HG02973 (cell line): ENCODE results near the gene MAPK4.
"Not testable (repeated sequence)": the region's sequence is repeated elsewhere in the genome, so short reads cannot be mapped to it uniquely, and the experiment has no call there.

ENCODE experiments used
- ATAC-seq: cut with Tn5 transposase; IDR thresholded peaks from one replicate; pipeline ENCODE4 v1.9.1; 2021; ENCODE audit warnings: moderate library complexity; ENCODE audit not compliant: unreplicated experiment

The MAPK4 gene

GRCh38 chr18:50679056-50679455, 119.2 kb downstream of the MAPK4 start:
- no peak for ATAC-seq

DNA sequence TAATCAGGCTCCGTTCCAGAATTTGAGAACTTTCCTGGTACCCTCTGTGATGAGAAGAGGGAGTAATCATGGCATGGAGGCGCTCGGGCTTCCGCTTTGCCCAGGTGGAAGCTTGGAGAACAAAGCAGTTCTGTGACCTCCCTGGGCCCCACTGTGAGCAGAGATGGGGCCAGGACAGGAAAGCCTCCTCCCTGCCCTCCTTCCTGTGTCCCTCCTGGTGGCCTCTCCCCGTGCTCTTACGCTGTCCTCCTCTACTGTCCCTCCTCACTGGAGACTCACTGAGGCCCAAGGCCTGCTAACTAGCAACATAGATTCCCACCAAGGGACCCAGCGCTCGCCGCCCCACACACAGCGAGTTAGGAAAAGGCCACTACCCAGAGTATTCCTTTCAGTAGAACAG, 119.8 kb downstream of the MAPK4 start:
- no peak for ATAC-seq

- no peak for ATAC-seq
Observed at GRCh38 chr18:50680966-50681365, 121.1 kb downstream of the MAPK4 start.

DNA sequence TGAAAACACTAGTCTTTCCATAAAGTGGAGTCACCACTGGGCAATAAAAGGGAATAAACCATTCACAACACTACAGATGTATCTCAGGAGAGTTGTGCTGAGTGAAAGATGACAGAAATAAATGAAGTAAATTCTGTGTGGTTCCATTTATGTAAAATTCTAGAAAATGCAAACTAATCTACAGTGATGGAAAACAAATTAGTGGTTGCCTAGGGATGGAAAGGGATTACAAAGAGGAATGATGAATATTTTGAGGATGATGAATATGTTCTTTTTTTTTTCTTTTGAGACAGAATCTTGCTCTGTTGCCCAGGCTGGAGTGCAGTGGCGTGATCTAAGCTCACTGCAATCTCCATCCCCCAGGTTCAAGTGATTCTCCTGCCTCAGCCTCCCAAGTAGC, 123.0 kb downstream of the MAPK4 start:
- ATAC-seq = no peak

- no peak for ATAC-seq
Observed at GRCh38 chr18:50686409-50686808, 126.5 kb downstream of the MAPK4 start.

DNA sequence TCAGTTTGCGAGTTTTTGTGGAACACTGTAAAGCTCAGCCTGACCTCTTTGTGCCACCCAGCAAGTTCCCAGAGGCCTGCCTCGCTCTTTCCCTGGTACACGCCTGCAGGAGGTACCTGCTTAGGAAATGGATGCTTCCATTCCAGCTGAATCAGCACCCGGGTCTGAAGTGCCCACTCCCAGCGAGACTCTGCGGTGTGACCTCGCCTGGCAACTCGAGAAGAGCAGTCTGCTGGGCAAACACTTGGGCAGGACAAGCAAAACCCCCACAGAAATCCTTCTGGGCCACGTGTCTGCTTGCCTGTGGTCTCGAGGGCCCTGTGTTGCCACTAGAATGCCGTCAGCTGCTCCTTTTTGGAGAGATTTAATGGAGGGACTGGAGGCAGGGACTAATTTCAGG, 127.6 kb downstream of the MAPK4 start:
- ATAC-seq = no peak

DNA sequence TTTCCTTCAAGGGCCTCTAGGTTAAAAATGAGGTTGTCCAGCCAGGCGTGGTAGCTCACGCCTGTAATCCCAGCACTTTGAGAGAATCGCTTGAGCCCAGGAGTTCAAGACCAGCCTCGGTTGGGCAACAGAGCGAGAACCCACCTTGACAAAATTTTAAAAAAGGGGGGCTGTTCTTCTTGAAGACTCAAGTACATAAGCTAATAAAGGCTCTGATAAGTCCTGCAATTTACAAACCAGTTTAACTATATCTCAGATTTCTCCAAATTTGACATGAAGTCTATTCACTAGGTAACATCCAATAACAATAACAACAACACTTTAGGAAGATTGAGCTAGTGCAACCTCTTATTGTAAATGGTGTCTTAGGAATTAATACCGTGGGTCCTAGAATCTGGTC, 129.7 kb downstream of the MAPK4 start:
- no peak for ATAC-seq

- no peak for ATAC-seq
Observed at GRCh38 chr18:50694147-50694546, 134.3 kb downstream of the MAPK4 start.

DNA sequence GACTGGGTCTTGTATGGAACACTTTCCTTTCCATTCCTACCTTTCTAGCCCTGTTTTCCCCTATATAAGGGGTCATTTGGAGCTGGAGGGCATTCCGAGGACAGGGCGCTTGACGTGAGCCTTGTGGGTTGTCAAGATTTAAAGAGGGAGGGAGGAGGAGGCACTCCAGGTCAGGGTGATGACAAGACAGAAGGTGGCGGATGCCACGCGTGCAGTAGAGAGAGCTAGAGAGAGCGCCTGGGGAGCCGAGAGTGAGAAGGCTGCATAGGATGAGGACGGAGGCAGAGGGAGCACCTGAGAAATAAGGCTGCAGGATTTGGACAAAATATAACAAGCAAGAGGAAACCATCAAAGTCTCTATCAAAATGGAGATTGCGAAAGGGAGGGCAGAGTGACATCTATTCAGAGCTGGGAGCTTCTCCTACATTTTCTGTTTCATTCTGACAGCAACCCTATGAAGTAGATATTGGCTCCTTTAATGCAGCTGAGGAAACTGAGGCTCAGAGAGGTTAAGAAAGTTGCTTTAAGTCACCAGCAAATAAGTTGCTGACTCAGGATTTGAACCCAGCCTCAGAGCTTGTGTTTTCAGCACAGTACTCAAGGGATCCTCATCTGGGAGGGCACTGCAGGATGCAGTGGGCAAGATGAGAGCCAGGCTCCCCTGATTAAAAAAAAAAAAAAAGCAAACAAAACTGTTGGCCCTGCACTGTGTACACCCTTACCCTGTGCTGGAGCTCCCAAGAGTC, 135.7 kb downstream of the MAPK4 start:
- ATAC-seq = no peak

- no peak for ATAC-seq
Observed at GRCh38 chr18:50696436-50696835, 136.5 kb downstream of the MAPK4 start.

DNA sequence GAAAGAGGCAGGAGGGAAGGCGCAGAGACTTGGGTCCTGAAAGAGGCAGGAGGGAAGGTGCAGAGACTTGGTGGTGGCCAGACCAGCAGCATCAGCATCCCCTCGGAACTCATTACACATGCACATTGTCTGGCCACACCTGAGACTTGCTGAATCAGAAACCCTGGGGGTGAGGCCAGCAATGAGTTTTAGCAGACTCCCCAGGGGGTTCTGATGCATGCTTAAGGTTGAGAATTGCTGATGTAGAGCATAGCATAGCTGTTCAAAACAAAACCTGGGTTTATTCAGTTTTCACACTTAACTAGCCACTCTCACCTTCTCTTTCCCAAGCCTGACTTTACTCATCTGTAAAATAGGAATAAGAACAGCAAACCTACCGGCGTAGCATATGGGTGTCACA, 137.0 kb downstream of the MAPK4 start:
- no peak for ATAC-seq

GRCh38 chr18:50697509-50697908, 137.6 kb downstream of the MAPK4 start:
- no peak for ATAC-seq

GRCh38 chr18:50700245-50701165, 140.6 kb downstream of the MAPK4 start:
- no peak for ATAC-seq

DNA sequence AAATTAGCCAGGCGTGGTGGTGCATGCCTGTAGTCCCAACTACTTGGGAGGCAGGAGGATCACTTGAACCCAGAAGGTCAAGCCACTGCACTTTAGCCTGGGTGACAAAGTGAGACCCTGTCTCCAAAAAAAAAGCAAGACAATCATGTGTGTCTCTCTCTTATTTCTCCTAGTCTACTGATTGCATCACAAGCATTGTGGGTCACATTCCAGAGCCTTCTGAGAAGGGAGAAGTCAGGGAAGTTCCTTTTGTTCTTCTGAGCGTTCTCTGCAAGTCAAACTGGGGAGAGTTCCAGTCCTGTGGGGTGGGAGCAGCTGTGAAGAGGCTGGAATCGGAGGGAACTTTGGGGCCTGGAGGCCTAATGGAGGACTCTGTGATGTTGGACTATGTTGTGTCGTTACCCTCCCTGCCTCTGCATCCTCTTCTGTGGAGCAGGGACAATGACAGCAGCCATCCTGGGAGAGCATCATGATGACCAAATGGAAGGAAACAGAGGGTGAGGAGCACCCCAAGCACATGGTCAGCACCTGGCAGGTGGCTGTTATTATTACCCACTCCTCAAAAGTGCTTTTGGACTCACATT, 144.6 kb downstream of the MAPK4 start:
- no peak for ATAC-seq

GRCh38 chr18:50706199-50706598, 146.3 kb downstream of the MAPK4 start:
- no peak for ATAC-seq

DNA sequence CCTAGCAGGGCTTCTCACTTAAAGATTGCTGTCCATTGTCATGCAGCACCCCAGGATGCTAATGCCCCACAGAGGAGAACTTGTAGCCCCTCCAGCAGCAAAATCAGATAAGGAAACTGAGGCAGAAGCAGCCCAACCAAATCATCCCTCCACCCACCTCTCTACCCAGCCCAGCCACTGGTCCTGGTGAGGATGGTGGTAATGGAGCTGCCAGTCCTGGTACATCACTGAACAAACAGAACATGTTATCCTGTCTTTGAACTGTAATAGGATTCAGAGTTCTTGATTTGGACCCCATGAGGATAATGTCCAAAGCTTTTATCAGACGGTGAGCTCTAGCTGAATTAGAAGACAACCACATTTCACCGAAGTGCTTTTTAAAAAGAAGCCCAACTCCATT, 146.8 kb downstream of the MAPK4 start:
- ATAC-seq = no peak

GRCh38 chr18:50707297-50707696, 147.4 kb downstream of the MAPK4 start:
- not testable (repeated sequence) for ATAC-seq

DNA sequence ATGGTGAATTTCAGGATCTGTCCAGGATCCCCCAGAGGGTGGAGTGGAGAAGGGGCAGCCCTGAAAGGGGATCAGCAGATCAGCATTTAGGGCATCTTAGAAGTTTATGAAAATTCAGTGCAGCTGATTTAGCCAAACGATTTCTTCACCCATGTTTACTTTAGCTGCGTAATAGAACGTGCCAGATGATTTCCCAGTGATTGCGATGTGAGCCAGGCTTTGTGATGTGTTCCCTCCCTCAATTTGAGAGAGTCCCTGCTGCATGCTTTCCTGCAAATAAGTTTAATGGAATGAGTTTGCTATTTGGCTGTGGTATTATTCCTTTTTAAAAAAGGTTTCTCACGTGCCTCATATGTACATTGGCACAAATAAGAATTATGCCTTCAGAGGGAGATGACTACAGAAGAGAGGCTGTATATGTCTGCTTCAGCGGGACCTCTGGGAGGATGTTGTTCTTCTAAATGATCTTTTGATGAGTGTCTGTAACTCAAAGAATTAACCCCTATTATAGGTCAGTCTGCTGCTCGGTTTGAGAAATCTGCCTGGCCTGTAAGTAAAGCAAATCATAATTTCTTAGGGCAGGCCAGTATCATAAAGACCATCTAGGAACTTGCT, 148.1 kb downstream of the MAPK4 start:
- no peak for ATAC-seq

GRCh38 chr18:50709193-50709592, 149.3 kb downstream of the MAPK4 start:
- ATAC-seq = no peak

- ATAC-seq = no peak
Observed at GRCh38 chr18:50711386-50711785, 151.5 kb downstream of the MAPK4 start.

DNA sequence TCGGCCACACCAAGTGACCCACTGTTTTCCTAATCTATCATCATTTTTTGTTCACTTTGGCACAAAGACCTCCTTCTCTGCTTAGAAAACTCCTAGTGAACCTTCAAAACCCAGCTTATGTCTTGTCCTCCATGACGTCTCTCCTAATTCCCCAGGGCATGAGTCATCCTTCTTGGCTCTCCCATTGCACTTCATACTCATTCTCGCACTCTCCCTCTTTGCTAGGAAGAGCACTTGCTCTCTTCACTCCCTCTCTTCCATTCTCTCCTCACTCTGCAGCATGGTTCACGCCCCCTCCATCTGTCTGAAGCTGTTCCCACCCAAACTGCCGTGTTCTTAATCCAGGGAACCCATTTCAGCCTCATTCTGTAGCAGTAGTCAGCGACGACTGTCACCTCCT, 156.0 kb downstream of the MAPK4 start:
- ATAC-seq = no peak
